ENCODE results near the gene RHEBL1. TPM values are rescaled to one million over a fixed set of nuclear protein-coding genes. Genes with fewer than 3 reads are reported as not detected.

RHEBL1 gene
- total RNA-seq, 1 donor from 2014 or later, result 0.10 TPM

- DNase-seq (ENCODE audit: low read depth), result no peak
These were observed 49.3 kb downstream of the RHEBL1 start for GRCh38 chr12:49020441-49020840.

- DNase-seq (ENCODE audit: low read depth), result peak; percentile 13
These were observed 50.1 kb downstream of the RHEBL1 start for GRCh38 chr12:49019443-49020324.

- no peak for DNase-seq (ENCODE audit: low read depth)
These were observed 50.7 kb downstream of the RHEBL1 start for GRCh38 chr12:49019120-49019430.

- peak; percentile 90 for DNase-seq (ENCODE audit: low read depth)
These were observed 51.3 kb downstream of the RHEBL1 start, which contains the start of gene PRKAG1 for GRCh38 chr12:49018261-49019119. Gene PRKAG1, minus strand, starts transcription at chr12:49018776. Its CDS starts 36 bp downstream, at chr12:49018740.

GRCh38 chr12:49017891-49018260, 51.9 kb downstream of the RHEBL1 start:
- DNase-seq (ENCODE audit: low read depth), result no peak

GRCh38 chr12:49015196-49015595, 54.6 kb downstream of the RHEBL1 start:
- DNase-seq (ENCODE audit: low read depth), result no peak

Other genes with a start within 250 kb of the RHEBL1 start
- gene DDX23, start 217.8 kb downstream of the RHEBL1 start, total RNA-seq, result 84.7 and 121 TPM in 2 replicates
- gene RND1, start 204.1 kb downstream of the RHEBL1 start, total RNA-seq, result 0.40 and 17.4 TPM in 2 replicates
- gene FKBP11, start 144.5 kb downstream of the RHEBL1 start, total RNA-seq, result 6.4 and 8.0 TPM in 2 replicates
- 50.7 and 95.9 TPM in 2 replicates for gene ARF3, start 112.5 kb downstream of the RHEBL1 start, total RNA-seq
- 0.35 and 0.60 TPM in 2 replicates for gene WNT10B, start 98.2 kb downstream of the RHEBL1 start, total RNA-seq
- gene WNT1, start 91.7 kb downstream of the RHEBL1 start, total RNA-seq, result not detected in 2 replicates
- gene DDN, start 70.6 kb downstream of the RHEBL1 start, total RNA-seq, result 0.05 TPM in 1 of 2 replicates, not detected in the other
- gene PRKAG1, start 51.2 kb downstream of the RHEBL1 start, total RNA-seq, result 63.0 and 86.1 TPM in 2 replicates
- 13.0 and 110 TPM in 2 replicates for gene KMT2D, start 9.2 kb downstream of the RHEBL1 start, total RNA-seq
- 0.05 TPM in 1 of 2 replicates, not detected in the other for gene DHH, start 24.8 kb upstream of the RHEBL1 start, total RNA-seq
- 33.3 and 34.3 TPM in 2 replicates for gene LMBR1L, start 40.9 kb upstream of the RHEBL1 start, total RNA-seq
- gene TUBA1B, start 61.4 kb upstream of the RHEBL1 start, total RNA-seq, result 420 and 2,146 TPM in 2 replicates
- 691 and 1,981 TPM in 2 replicates for gene TUBA1A, start 119.1 kb upstream of the RHEBL1 start, total RNA-seq
- 212 and 831 TPM in 2 replicates for gene TUBA1C, start 195.1 kb upstream of the RHEBL1 start, total RNA-seq
- not detected in 2 replicates for gene PRPH, start 225.2 kb upstream of the RHEBL1 start, total RNA-seq